Germinal center (tissue), 1 donor: Measurements from ENCODE around the gene FRMD4A.

ENCODE experiments used
- DNase-seq: peaks from one replicate; pipeline ENCODE4 v3.0.0; 2012; ENCODE audit warnings: mixed read lengths, low spot score

The FRMD4A gene

GRCh38 chr10:14330388-14331061, at the start of gene FRMD4A:
Gene FRMD4A (minus strand): TSS chr10:14330924.
- DNase-seq, result no peak

DNA sequence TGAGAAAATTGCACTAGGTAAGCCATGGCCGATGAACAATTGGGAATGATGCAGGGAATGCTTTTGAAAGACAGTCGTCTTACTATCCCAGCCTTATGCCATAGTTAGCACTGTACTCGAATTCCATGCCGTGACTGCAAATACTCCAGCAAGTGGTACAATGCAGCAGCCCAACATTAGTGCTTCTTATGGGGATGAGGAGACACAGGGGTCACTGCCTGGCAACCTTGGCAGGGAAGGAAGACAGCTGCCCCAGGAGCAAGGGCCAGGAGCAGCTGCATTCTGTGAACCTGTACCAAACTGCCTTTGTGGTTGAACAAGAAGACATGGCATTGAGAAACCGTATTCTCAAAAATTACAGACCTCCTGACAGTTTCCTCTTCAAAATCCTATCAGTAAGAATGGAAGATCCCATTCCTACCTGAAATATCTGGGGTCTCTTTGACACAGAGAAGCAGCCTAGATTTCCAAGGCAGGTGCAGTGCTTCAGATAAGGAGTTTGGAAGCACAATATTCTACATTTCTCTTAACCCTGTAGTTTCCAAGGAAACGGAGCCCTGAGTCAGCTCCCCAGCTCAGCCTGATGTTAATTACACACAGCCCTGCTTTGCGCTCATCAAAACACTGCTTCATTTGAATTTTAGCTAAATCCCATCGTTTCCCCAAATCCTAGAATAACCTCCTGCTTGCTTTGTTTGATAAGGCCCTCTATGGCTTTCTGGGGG, 49.0 kb upstream of the FRMD4A start:
- no peak for DNase-seq

DNA sequence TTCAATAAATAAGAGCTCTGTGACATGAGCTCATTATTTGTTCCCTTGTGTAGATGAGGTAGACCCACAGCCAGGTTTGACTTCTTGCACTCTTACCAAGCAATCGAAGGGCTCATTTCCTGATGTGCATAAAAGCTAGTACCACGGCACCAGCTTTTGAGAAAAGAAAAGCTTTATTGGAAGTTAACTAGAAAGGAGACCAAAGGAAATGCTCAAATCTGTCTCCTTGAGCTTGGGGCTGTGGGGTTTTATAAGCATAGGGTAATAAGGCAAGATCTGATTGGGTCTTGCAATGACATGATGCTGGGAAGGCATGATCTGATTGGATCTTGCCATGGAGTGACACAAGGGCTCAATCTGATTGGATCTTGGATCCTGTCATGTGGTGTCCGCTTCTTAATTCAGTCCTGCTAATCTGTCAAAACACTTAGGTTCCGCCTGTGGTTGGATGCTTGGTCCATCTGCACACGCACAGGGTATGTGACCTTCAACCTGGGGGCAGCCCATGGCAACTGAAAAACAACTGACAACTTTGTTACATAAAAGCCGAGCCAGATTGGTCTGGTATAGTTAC, 47.8 kb upstream of the FRMD4A start:
- DNase-seq, result no peak

- no peak for DNase-seq
Measured at GRCh38 chr10:14377591-14378175, 47.0 kb upstream of the FRMD4A start.

- DNase-seq, result no peak
Measured at GRCh38 chr10:14374745-14375445, 44.2 kb upstream of the FRMD4A start.

GRCh38 chr10:14372606-14373005, 41.9 kb upstream of the FRMD4A start:
- no peak for DNase-seq

DNA sequence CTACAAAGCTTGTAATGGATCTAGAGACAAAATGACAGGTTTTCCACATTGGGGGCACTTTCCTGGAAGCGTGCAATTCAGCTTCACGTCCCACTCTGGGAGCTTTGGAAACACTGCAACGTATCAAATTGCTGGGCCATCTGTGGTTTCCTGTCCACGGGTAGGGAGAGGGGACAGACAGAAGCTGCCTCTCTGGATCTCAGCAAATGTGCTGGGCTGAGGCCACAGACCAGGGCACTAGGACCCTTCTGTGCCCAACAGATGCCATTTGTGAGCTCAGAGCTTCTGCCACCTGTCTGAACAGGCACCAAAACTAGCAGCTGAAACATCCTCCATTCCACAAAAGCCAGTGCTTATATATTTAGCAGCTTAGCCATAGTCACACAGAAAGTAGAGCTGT, 40.9 kb upstream of the FRMD4A start:
- no peak for DNase-seq

DNA sequence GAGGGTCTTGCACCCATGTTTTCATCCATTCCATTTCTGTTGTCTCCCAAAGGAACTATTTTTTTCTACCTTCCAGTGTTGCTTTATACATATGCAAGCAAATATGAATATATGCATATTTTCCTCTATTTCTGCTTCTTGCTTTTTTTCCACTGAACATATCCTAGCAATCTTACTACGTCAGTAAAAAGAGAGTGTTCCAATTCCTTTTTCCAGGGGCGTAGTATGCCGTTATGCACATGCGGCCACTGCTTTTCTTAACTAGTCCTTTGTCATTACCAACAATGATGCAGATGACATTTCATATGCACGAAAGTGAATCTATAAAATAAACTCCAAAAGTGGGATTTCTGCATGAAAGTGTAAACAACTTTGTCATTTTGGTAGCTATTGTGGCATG, 40.2 kb upstream of the FRMD4A start:
- DNase-seq, result no peak

DNA sequence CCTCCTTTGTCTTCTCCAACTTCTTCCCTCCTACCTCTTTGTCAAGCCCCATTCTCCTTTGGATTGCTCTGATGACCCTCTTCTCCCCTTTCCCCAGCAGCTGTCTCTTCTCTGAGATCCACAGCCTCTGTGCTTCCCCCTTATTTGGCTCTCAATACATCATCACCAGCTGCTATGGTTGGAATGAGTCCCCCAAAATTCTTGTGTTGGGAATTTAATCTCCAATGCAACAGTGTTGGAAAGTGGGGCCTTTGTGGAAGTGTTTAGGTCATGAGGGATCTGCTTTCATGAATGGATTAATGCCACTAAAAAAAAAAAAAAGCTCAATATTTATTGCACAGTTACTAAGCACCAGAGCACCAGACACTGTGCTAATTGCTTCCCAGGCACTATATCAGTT, 39.2 kb upstream of the FRMD4A start:
- no peak for DNase-seq

- DNase-seq, result no peak
Measured at GRCh38 chr10:14366760-14367159, 36.0 kb upstream of the FRMD4A start.

- no peak for DNase-seq
Measured at GRCh38 chr10:14365266-14365665, 34.5 kb upstream of the FRMD4A start.

DNA sequence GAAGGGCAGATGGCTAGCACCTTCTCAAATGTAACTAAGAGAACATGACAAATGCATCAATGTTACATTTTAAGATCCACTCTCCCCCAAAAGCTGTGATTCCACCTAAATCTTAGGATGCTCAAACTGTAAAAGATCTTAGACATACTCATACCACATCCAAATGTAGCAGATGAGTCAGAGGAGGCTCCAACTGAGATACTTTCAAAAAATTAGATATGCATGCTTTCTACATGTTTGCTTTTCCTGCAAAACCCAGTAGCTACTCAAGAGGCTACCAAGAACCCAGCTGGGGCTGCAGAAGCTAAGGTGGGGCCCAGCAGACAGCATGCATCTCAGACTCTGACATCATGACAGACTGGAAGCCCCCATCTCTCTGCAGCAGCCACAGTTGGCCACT, 31.4 kb upstream of the FRMD4A start:
- DNase-seq, result no peak

DNA sequence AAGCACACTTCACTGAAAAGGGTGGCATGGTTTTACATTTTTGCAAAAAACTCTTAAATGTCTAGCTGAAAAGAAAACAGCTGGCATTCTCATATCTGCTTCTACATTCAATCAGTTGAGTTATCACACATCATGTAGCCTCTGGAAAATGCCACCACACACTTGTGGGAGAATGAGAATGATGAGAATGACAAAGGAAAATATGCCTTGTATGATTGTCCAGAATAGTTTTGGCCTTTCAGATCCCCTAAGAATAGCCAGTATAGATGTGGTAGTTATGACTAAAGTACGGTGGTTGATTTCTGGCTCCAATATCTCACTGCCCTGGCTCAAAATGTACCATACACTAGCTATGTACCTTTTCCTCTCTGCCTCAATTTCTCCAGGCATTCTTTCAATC, 30.2 kb upstream of the FRMD4A start:
- no peak for DNase-seq

DNA sequence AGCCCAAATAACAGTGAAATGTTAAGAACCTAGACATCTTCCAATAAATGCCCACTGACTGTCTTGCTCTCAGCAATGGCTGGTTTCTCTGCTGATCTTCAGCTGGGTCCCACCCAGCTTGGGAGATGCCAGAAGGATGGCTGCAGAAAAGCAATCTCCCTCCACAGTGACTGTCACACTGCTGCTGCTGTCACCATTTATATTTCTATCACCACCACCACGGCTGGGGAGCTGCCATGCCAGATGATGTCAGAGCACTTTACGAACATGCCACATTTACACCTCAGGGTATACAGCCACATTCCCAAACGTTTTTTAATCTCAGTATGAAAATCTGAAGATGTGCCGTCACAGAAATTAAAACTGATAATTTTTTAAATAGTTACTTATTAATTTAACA, 29.8 kb upstream of the FRMD4A start:
- no peak for DNase-seq

GRCh38 chr10:14358886-14359573, 28.3 kb upstream of the FRMD4A start:
- DNase-seq, result no peak

- DNase-seq, result no peak
Measured at GRCh38 chr10:14356921-14357320, 26.2 kb upstream of the FRMD4A start.

DNA sequence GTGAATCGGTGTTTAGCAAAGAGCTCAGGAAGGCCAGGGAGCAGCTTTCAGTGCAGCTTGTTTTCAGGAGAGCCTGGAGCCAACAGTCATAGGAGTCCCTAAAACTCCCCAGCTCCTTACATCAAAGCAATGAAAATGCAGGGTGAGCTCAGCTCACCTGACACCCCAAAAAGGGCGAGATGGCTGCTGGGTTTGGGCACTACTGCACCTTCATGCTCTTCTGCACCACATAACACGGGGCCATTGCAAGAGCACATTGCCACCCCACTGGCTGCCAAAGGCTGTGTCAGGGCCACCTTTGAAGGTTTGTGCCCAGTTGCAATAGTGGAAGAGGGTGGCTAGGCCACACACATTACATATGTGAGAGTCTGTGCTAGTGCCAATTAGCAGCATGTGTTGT, 25.0 kb upstream of the FRMD4A start:
- no peak for DNase-seq

DNA sequence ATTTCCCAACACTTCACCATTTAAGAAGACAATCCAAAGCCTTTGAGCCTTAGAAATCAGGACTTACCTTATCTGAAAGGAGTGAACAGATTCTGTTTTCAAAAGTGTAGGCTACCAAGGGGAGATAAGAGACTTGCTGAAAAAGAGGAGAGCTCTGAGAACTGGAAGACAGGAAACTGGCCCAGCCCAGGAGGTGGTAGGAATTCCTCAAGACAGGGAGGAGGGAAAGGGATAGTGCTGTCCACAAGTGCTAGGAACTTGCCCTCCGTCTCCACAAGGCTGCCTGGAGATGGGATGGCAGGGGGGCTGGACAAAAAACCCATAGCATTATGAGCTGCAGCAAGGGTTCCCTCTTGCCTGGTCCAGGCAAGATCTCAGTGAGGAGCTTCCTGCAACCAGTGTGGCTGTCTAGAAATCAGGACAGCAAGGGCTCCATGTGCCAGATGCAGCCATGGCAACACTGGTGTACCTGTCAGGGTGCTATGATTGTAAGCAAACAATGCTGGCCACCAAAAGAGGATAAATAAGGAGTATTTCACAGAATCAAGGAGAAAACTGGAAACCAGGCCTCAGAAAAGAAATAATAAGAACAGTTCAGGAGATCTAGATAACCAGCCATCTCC, 22.7 kb upstream of the FRMD4A start:
- no peak for DNase-seq

DNA sequence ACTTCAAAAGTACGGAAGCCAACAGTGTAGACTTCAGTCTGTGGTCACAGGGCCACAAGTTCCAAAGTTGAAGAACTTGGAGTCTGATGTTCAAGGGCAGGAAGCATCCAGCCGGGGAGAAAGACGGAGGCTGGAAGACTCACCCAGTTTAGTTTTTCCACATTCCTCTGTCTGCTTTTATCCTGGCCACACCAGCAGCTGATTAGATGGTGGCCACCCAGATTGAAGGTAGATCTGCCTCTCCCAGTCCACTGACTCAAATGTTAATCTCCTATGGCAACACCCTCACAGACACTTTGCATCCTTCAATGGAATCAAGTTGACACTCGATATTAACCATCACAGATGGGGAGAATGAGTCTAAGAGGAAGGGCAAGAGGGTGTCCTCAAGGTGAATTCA, 19.3 kb upstream of the FRMD4A start:
- no peak for DNase-seq

DNA sequence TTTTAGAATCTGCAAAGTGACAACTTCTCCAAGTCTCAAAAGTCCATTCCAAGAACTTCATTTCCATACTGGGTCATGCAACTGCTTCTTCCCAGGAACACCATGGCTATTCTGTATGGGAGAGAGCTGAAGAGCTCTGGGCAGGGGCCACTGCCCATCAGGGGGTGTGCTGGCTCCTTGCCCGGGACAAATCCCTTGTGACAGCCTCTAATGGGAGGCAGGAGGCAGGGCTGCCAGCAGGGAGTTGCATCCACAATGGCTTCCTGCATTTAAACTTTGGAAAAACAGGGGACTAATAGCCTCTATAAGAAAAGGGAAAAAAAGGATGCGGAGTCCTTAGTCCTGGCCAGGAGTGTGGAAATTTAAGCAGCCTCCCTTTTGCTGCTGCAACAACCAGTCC, 18.4 kb upstream of the FRMD4A start:
- DNase-seq, result no peak

GRCh38 chr10:14345262-14345661, 14.5 kb upstream of the FRMD4A start:
- DNase-seq, result no peak
